IMR-90 (cell line): ENCODE measurements around the gene RMDN2. TPM values are rescaled to one million over a fixed set of nuclear protein-coding genes. Genes with fewer than 3 reads are reported as not detected.
"Not testable (repeated sequence)": the region's sequence is repeated elsewhere in the genome, so short reads cannot be mapped to it uniquely, and the experiment has no call there.

Experiments used
- ATAC-seq: fragments of 200-7000 bp; cut with Tn5 transposase; 2 replicates; pipeline ENCODE4 v1.9.1; 2020; ENCODE audit warnings: low read depth, mild to moderate bottlenecking, moderate library complexity
- BruUV-seq: library from RNA; stranded (reverse); fragments of 400-500 nt; replicated peaks from 2 replicates; lab custom pipeline; 2021; lab: Mats Ljungman, UMichigan
- CTCF ChIA-PET: fragments of 300-600 bp; formaldehyde crosslinking; extraction: SDS; loops from one replicate; lab custom pipeline; 2021; ENCODE audit warnings: antibody characterized with exemption; lab: Yijun Ruan, JAX
- POLR2A ChIA-PET: fragments of 300-600 bp; sonication (Branson Sonifier 250); formaldehyde crosslinking; loops from one replicate; lab custom pipeline; 2022; ENCODE audit warnings: antibody characterized with exemption; ENCODE audit not compliant: unreplicated experiment; lab: Charles Lee
- DNase-seq: peaks from one replicate; pipeline ENCODE4 v3.0.0; 2013
- H2AFZ ChIP-seq: replicated peaks from 2 replicates; pipeline ENCODE3; 2013; ENCODE audit warnings: low read length, mild to moderate bottlenecking; ENCODE audit not compliant: poor library complexity
- H2AK5ac ChIP-seq: 2 replicates; pipeline ENCODE4 v1.6.1; 2013; ENCODE audit warnings: low read depth, low read length, inconsistent platforms
- H2AK9ac ChIP-seq: replicated peaks from 2 replicates; pipeline ENCODE3; 2013; ENCODE audit warnings: mild to moderate bottlenecking, low read depth, low read length, moderate library complexity; ENCODE audit not compliant: poor library complexity
- H2BK120ac ChIP-seq: 2 replicates; pipeline ENCODE4 v1.6.1; 2013; ENCODE audit warnings: low read depth, low read length, inconsistent platforms
- H2BK15ac ChIP-seq: 3 replicates; pipeline ENCODE4 v1.6.1; 2013; ENCODE audit warnings: low read depth, low read length, inconsistent platforms
- H2BK20ac ChIP-seq: 2 replicates; pipeline ENCODE4 v1.6.1; 2013; ENCODE audit warnings: low read depth, mild to moderate bottlenecking, inconsistent platforms, low read length, moderate library complexity
- H2BK5ac ChIP-seq: 2 replicates; pipeline ENCODE4 v1.6.1; 2013; ENCODE audit warnings: mild to moderate bottlenecking, low read depth, low read length, inconsistent platforms; ENCODE audit not compliant: poor library complexity, severe bottlenecking
- H3K14ac ChIP-seq: replicated peaks from 2 replicates; pipeline ENCODE4 v1.6.1; 2013; ENCODE audit warnings: low read depth, low read length, inconsistent platforms
- H3K18ac ChIP-seq: 2 replicates; pipeline ENCODE4 v1.6.1; 2013; ENCODE audit warnings: low read depth, low read length, control low read depth
- H3K23ac ChIP-seq: 2 replicates; pipeline ENCODE4 v1.6.1; 2013; ENCODE audit warnings: low read depth, low read length, inconsistent platforms
- H3K27ac ChIP-seq: 2 replicates; pipeline ENCODE4 v1.5.1; 2013; ENCODE audit warnings: mild to moderate bottlenecking, control low read depth, low read length; ENCODE audit not compliant: insufficient read depth
- H3K27me3 ChIP-seq: 2 replicates; pipeline ENCODE4 v1.6.1; 2013; ENCODE audit warnings: low read length; ENCODE audit not compliant: control insufficient read depth, insufficient read depth
- H3K36me3 ChIP-seq: 2 replicates; pipeline ENCODE4 v1.6.1; 2013; ENCODE audit warnings: low read length, mixed read lengths; ENCODE audit not compliant: control insufficient read depth, insufficient read depth
- H3K4ac ChIP-seq: 2 replicates; pipeline ENCODE4 v1.6.1; 2013; ENCODE audit warnings: low read depth, low read length, inconsistent platforms
- H3K4me1 ChIP-seq: 2 replicates; pipeline ENCODE4 v1.6.1; 2013; ENCODE audit warnings: low read length, mixed read lengths; ENCODE audit not compliant: control insufficient read depth, insufficient read depth
- H3K4me2 ChIP-seq: 2 replicates; pipeline ENCODE4 v1.6.1; 2013; ENCODE audit warnings: low read depth, mild to moderate bottlenecking, control low read depth, low read length, moderate library complexity
- H3K4me3 ChIP-seq: 2 replicates; pipeline ENCODE4 v1.5.1; 2013; ENCODE audit warnings: low read depth, mild to moderate bottlenecking, control low read depth, low read length, moderate library complexity; ENCODE audit not compliant: insufficient read depth
- H3K56ac ChIP-seq: 2 replicates; pipeline ENCODE4 v1.6.1; 2013; ENCODE audit warnings: low read length, inconsistent platforms; ENCODE audit not compliant: insufficient read depth; ENCODE audit errors: extremely low read depth
- H3K79me1 ChIP-seq, 2 experiments: 2 replicates each; pipeline ENCODE4 v1.6.1; 2013; ENCODE audit warnings: low read length in 2 of 2, inconsistent platforms in 1 of 2, low read depth in 1 of 2
- H3K9ac ChIP-seq: 2 replicates; pipeline ENCODE4 v1.6.1; 2013; ENCODE audit warnings: low read depth, low read length, control low read depth
- H3K9me1 ChIP-seq: 2 replicates; pipeline ENCODE4 v1.6.1; 2013; ENCODE audit warnings: low read length, inconsistent platforms; ENCODE audit not compliant: insufficient read depth
- H3K9me3 ChIP-seq: 2 replicates; pipeline ENCODE4 v1.6.1; 2013; ENCODE audit warnings: low read length; ENCODE audit not compliant: control insufficient read depth, insufficient read depth
- H4K20me1 ChIP-seq: 2 replicates; pipeline ENCODE4 v1.6.1; 2013; ENCODE audit warnings: low read length, inconsistent platforms; ENCODE audit not compliant: insufficient read depth
- H4K5ac ChIP-seq: 2 replicates; pipeline ENCODE4 v1.6.1; 2013; ENCODE audit warnings: mild to moderate bottlenecking, low read depth, low read length, control low read depth
- H4K8ac ChIP-seq, 2 experiments: 2 replicates each; pipeline ENCODE4 v1.6.1; 2013; ENCODE audit warnings: low read depth in 2 of 2, low read length in 2 of 2, control low read depth in 1 of 2, inconsistent platforms in 1 of 2
- H4K91ac ChIP-seq: 2 replicates; pipeline ENCODE4 v1.6.1; 2013; ENCODE audit warnings: low read depth, low read length, inconsistent platforms; ENCODE audit not compliant: insufficient read depth
- BHLHE40 ChIP-seq: fragments of 150-350 bp; IDR thresholded peaks from 2 replicates; pipeline ENCODE4 v1.6.1; 2016; ENCODE audit warnings: mild to moderate bottlenecking, low read depth, low read length
- MAFK ChIP-seq: IDR thresholded peaks from 2 replicates; pipeline ENCODE4 v1.6.1; 2012; ENCODE audit warnings: low read depth, low read length, improper control_type of control experiment
- MXI1 ChIP-seq: IDR thresholded peaks from 2 replicates; pipeline ENCODE4 v1.6.1; 2012; ENCODE audit warnings: low read depth, mild to moderate bottlenecking, low read length, moderate library complexity, borderline replicate concordance
- POLR2A ChIP-seq: IDR thresholded peaks from 2 replicates; pipeline ENCODE4 v1.6.1; 2012; ENCODE audit warnings: mild to moderate bottlenecking, low read depth, low read length
- USF2 ChIP-seq: fragments of 150-350 bp; IDR thresholded peaks from 2 replicates; pipeline ENCODE4 v1.6.1; 2017; ENCODE audit warnings: mild to moderate bottlenecking, antibody characterized with exemption, low read length, low read depth
- WGBS, 2 experiments: methylation state at CpG; one replicate each; pipeline versions ENCODE4 v1.1.5 to v1.1.7; 2013; ENCODE audit warnings: missing lambda C conversion rate in 2 of 2; ENCODE audit not compliant: insufficient read length in 1 of 2; ENCODE audit errors: extremely low coverage in 2 of 2; 5-methylcytosine and 5-hydroxymethylcytosine counted together
- dilution Hi-C: fragments of 300-500 bp; cut with HindIII; formaldehyde crosslinking; loops from one replicate; pipeline ENCODE4 v1.14.3; 2018; ENCODE audit warnings: low sequenced_read_pairs; ENCODE audit not compliant: unreplicated experiment
- in situ Hi-C: fragments of 300-500 bp; cut with MboI; formaldehyde crosslinking; loops from 3 replicates; pipeline ENCODE4 v1.14.3; 2019; ENCODE audit warnings: low sequenced_read_pairs, inconsistent platforms, mixed read lengths
- intact Hi-C: fragments of 100-400 bp; cut with micrococcal nuclease; formaldehyde crosslinking; loops from 2 replicates; pipeline ENCODE4 v1.10.0; 2022
- polyA plus RNA-seq, 3 experiments: library from polyadenylated mRNA; depleted of rRNA; stranded (reverse); fragments of >200 nt; gene quantifications; 2 replicates each; pipeline ENCODE4 v1.2.3, GENCODE V29; 2012; ENCODE audit warnings: low replicate concordance in 1 of 3
- total RNA-seq: library from RNA; depleted of rRNA; stranded (reverse); fragments of >200 nt; gene quantifications from 2 replicates; pipeline ENCODE4 v1.2.3, GENCODE V29; 2012

RMDN2 gene
- total and polyA plus RNA-seq, 2 of the 4 experiments (the other 2 are of a cell fraction): 2.3 to 3.0 TPM

GRCh38 chr2:38017836-38018235 lies 92.7 kb downstream of the RMDN2 start:
- Histone ChIP-seq H3K9ac (no peak overlapping the region), H2AFZ (no peak overlapping the region), H3K14ac (no peak overlapping the region), H3K4ac (no peak overlapping the region), H3K18ac (no peak overlapping the region), H4K91ac (no peak overlapping the region), H3K9me1 (no peaks in the 10 kb centered on the region; the same call in 1 of the 2 replicates), H4K20me1 (no peaks in the 10 kb centered on the region), H3K27me3 (peaks cover 2% of the 10 kb centered on the region; the same call in 1 of the 2 replicates), H3K23ac (no peak overlapping the region), H3K56ac (no peak overlapping the region), H2BK5ac (no peak overlapping the region), H2AK9ac (no peak overlapping the region), H3K4me1 (peaks cover 3% of the 10 kb centered on the region; the same call in 1 of the 2 replicates), H3K9me3 (no peaks in the 10 kb centered on the region), H3K4me2 (no peak overlapping the region), H3K79me1 (no peaks in the 10 kb centered on the region), H3K36me3 (no peaks in the 10 kb centered on the region), H3K4me3 (no peak overlapping the region), H3K27ac (no peak overlapping the region), H4K5ac (no peak overlapping the region), H2BK120ac (no peak overlapping the region), H2BK20ac (no peak overlapping the region), H2BK15ac (no peak overlapping the region), H2AK5ac (no peak overlapping the region), H4K8ac (no peak overlapping the region)
- in situ Hi-C loops: no loop called here
- ATAC-seq: no peak
- TF ChIP-seq POLR2A (no peak), USF2 (no peak), BHLHE40 (no peak), MXI1 (no peak), MAFK (no peak)
- CTCF ChIA-PET: no interaction called here
- WGBS, 2 experiments: 86% methylated on average over 1 of the region's 7 CpGs; no CpG with 5 or more reads in 1 of the 2 experiments
- dilution Hi-C loops: no loop called here
- intact Hi-C loops: no loop called here
- POLR2A ChIA-PET: no interaction called here
- DNase-seq: no peak
- BruUV-seq: no TSS peak

GRCh38 chr2:38020359-38021069 lies 95.4 kb downstream of the RMDN2 start:
- intact Hi-C loops, H2BK5ac ChIP-seq, DNase-seq, H3K79me1 ChIP-seq, H3K56ac ChIP-seq, H3K4me3 ChIP-seq, H3K14ac ChIP-seq, H4K91ac ChIP-seq, H2AFZ ChIP-seq, H3K18ac ChIP-seq, H3K4ac ChIP-seq, H2BK20ac ChIP-seq, BruUV-seq, H3K9me3 ChIP-seq, H4K8ac ChIP-seq, H3K36me3 ChIP-seq, H3K4me2 ChIP-seq, H4K20me1 ChIP-seq, H2AK5ac ChIP-seq, H3K27me3 ChIP-seq, H3K9ac ChIP-seq, H2BK15ac ChIP-seq, H4K5ac ChIP-seq, H2BK120ac ChIP-seq, H3K23ac ChIP-seq, H2AK9ac ChIP-seq, H3K27ac ChIP-seq, in situ Hi-C loops, H3K9me1 ChIP-seq, CTCF ChIA-PET, POLR2A ChIA-PET, ATAC-seq, H3K4me1 ChIP-seq, dilution Hi-C loops: not testable (repeated sequence)
- WGBS, 2 experiments: 98% methylated on average over 10 of the region's 33 CpGs; no CpG with 5 or more reads in 1 of the 2 experiments
